Measurements from ENCODE around the gene LAMC2.

Gene LAMC2

DNA sequence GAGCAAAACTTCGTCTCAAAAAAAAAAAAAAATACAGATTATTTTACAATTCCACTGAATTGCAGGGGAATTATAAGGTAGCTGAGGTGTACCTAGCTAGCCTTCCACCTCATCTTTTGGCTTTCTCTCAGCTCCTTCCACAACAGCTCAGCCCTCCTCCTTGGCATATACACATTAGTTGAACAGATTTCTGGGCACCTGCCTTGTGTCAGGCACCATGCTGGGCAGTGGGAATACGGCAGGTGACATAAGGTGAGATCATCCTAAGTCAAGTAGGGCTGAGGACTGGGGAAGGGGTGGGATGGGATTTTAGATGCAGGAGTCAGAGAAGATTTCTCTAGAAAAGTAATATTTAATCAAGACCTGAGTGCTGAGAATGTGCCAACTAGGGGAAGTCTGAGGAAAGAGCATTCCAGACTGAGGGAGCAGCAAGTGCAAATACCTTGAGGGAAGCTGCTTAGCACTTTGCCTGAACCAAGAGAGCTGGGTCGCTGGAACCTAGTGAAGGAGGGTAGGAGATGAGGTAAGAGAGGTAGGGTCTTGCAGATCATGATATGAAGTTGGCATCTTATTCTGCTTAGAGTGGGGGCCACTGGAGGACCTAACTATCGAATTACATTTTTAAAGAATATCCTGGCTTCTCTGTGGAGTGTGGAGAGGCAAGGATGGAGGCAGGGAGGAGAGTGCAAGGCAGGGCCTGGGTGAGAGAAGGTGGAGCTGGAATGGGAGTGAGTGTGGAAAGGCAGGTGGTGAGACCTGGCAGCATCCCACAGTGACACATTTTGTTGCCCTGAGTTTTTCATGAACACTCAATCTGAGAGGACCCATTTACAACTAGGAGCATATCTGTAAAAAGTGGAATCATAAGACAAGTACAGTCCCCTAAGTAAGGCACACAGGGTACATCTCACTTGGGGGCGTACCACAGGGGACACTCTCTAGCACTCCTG, 28.2 kb downstream of the LAMC2 start:
- Histone ChIP-seq H3K27ac (ENCODE audit: low read depth, low read length) (no peak overlapping the region), H3K4me2 (ENCODE audit: low read depth, low read length, poor library complexity, severe bottlenecking) (no peak overlapping the region)
- TF ChIP-seq, protein P1, sequence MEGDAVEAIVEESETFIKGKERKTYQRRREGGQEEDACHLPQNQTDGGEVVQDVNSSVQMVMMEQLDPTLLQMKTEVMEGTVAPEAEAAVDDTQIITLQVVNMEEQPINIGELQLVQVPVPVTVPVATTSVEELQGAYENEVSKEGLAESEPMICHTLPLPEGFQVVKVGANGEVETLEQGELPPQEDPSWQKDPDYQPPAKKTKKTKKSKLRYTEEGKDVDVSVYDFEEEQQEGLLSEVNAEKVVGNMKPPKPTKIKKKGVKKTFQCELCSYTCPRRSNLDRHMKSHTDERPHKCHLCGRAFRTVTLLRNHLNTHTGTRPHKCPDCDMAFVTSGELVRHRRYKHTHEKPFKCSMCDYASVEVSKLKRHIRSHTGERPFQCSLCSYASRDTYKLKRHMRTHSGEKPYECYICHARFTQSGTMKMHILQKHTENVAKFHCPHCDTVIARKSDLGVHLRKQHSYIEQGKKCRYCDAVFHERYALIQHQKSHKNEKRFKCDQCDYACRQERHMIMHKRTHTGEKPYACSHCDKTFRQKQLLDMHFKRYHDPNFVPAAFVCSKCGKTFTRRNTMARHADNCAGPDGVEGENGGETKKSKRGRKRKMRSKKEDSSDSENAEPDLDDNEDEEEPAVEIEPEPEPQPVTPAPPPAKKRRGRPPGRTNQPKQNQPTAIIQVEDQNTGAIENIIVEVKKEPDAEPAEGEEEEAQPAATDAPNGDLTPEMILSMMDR (IDR thresholded peaks at IDR 0.05; ENCODE audit: insufficient read depth, low read length, poor library complexity, severe bottlenecking): no peak

DNA sequence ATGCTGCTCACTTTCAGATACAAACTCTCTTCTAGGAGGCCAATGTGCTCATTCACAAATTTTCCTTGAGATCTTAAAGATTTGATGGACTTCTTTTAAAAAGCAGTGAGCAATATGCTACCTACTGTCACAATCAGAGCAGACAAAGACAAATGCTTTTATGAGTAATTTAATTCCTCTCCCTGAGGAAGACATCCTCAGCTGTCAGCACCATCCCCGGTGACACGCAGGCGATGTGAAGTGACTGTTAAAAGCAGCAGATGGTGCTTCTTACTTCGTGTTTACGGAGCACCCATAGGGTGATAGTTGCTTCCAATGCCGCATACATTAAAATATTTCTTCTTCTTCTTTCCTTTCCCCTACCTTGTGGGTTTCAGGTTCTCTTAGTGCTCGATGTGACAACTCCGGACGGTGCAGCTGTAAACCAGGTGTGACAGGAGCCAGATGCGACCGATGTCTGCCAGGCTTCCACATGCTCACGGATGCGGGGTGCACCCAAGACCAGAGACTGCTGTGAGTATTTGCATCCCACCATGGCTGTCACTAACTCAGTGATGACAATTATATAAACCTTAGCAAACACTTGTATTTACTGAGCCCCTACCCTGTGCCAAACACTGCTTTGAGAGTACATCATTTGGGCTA, 29.1 kb downstream of the LAMC2 start:
- H3K27me3 ChIP-seq (ENCODE audit: low read length): no peaks in the 10 kb centered on the region
- no peak for TF ChIP-seq EZH2phosphoT487 (conservative IDR thresholded peaks at IDR 0.05; ENCODE audit: low read length)
- TF ChIP-seq, protein P1 (IDR thresholded peaks at IDR 0.05; ENCODE audit: insufficient read depth, low read length, poor library complexity, severe bottlenecking): no peak
- no peaks in the 10 kb centered on the region for H3K79me2 ChIP-seq (ENCODE audit: insufficient read depth, low read length)

More for the DNA sequence above, 28.2 kb downstream of the LAMC2 start:
- no peaks in the 10 kb centered on the region for H3F3A ChIP-seq (ENCODE audit: insufficient read depth)
- H3K36me3 ChIP-seq (ENCODE audit: low read length): no peaks in the 10 kb centered on the region
- no peak overlapping the region for H3K9ac ChIP-seq (ENCODE audit: low read length)
- H3K79me2 ChIP-seq (ENCODE audit: insufficient read depth, low read length): no peaks in the 10 kb centered on the region
- no peak overlapping the region for H3K4me3 ChIP-seq (ENCODE audit: insufficient read depth, low read length, poor library complexity, severe bottlenecking)
- no peaks in the 10 kb centered on the region for H4K20me1 ChIP-seq (ENCODE audit: low read depth, low read length)
- no peaks in the 10 kb centered on the region for H3K27me3 ChIP-seq (ENCODE audit: low read length)
- no peaks in the 10 kb centered on the region for H3K9me3 ChIP-seq (ENCODE audit: insufficient read depth, low read length)
- H2AFZ ChIP-seq (ENCODE audit: low read depth, low read length, severe bottlenecking): no peak overlapping the region
- H3K9me2 ChIP-seq (replicated peaks; ENCODE audit: insufficient read depth, low read length): no peaks in the 10 kb centered on the region

DNA sequence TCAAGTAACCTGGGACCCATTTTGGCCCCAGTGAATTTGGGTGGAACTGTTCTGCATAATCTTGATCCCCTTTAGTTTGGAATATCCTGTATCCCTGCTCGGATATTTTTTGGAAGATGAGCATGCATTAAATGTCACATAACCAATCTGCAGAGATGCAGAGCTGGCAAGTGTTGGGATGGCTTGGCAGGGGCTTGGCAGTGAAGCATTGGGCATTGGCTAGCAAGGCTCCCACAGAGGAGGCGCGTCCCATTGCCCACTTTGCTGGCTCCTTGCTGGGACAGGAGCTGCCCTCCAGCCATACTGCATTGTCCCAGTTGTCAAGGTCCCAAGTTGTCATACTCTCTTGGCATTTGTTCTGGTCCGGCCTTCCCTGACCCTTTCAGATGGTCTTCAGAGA, 29.9 kb downstream of the LAMC2 start:
- no peaks in the 10 kb centered on the region for H3K27me3 ChIP-seq (ENCODE audit: low read length)
- no peaks in the 10 kb centered on the region for H3K9me3 ChIP-seq (ENCODE audit: insufficient read depth, low read length)
- H3K36me3 ChIP-seq (ENCODE audit: low read length): no peaks in the 10 kb centered on the region
- no peak overlapping the region for H3K9ac ChIP-seq (ENCODE audit: low read length)
- H4K20me1 ChIP-seq (ENCODE audit: low read depth, low read length): no peaks in the 10 kb centered on the region
- H3K4me3 ChIP-seq (ENCODE audit: insufficient read depth, low read length, poor library complexity, severe bottlenecking): no peak overlapping the region
- H2AFZ ChIP-seq (ENCODE audit: low read depth, low read length, severe bottlenecking): no peak overlapping the region
- no peaks in the 10 kb centered on the region for H3K9me2 ChIP-seq (replicated peaks; ENCODE audit: insufficient read depth, low read length)
- H3K4me2 ChIP-seq (ENCODE audit: low read depth, low read length, poor library complexity, severe bottlenecking): no peak overlapping the region
- H3F3A ChIP-seq (ENCODE audit: insufficient read depth): no peaks in the 10 kb centered on the region
- TF ChIP-seq, protein P1 (IDR thresholded peaks at IDR 0.05; ENCODE audit: insufficient read depth, low read length, poor library complexity, severe bottlenecking): no peak
- no peak for TF ChIP-seq EZH2phosphoT487 (conservative IDR thresholded peaks at IDR 0.05; ENCODE audit: low read length)
- H3K27ac ChIP-seq (ENCODE audit: low read depth, low read length): no peak overlapping the region
- no peaks in the 10 kb centered on the region for H3K79me2 ChIP-seq (ENCODE audit: insufficient read depth, low read length)

More for the DNA sequence above, 29.1 kb downstream of the LAMC2 start:
- Histone ChIP-seq H3K27ac (ENCODE audit: low read depth, low read length) (no peak overlapping the region), H3K4me3 (ENCODE audit: insufficient read depth, low read length, poor library complexity, severe bottlenecking) (no peak overlapping the region), H3K9me2 (replicated peaks; ENCODE audit: insufficient read depth, low read length) (no peaks in the 10 kb centered on the region), H3K9ac (ENCODE audit: low read length) (no peak overlapping the region), H4K20me1 (ENCODE audit: low read depth, low read length) (no peaks in the 10 kb centered on the region), H3F3A (ENCODE audit: insufficient read depth) (no peaks in the 10 kb centered on the region), H3K9me3 (ENCODE audit: insufficient read depth, low read length) (no peaks in the 10 kb centered on the region), H3K36me3 (ENCODE audit: low read length) (no peaks in the 10 kb centered on the region), H2AFZ (ENCODE audit: low read depth, low read length, severe bottlenecking) (no peak overlapping the region), H3K4me2 (ENCODE audit: low read depth, low read length, poor library complexity, severe bottlenecking) (no peak overlapping the region)

All from SU-DHL-6 (cell line).